ENCODE measurements around the gene BHLHA9.

Gene BHLHA9

GRCh38 chr17:1251866-1252608 is 18.2 kb upstream of the BHLHA9 start:
- in situ Hi-C loops (cut with HindIII; ENCODE audit: low sequenced_read_pairs) = loop anchor here (25.0 kb wide), 1 partner anchor 260 kb away; the partner anchor contains the start of gene INPP5K

GRCh38 chr17:1255041-1255440 is 15.2 kb upstream of the BHLHA9 start:
- in situ Hi-C loops (cut with HindIII; ENCODE audit: low sequenced_read_pairs) = loop anchor here (25.0 kb wide), 1 partner anchor 257 kb away; the partner anchor contains the start of gene INPP5K

- in situ Hi-C loops (cut with HindIII; ENCODE audit: low sequenced_read_pairs) = loop anchor here (25.0 kb wide), 1 partner anchor 256 kb away; the partner anchor contains the start of gene INPP5K
Measured at GRCh38 chr17:1256699-1257098, 13.5 kb upstream of the BHLHA9 start.

- in situ Hi-C loops (cut with HindIII; ENCODE audit: low sequenced_read_pairs) = loop anchor here (25.0 kb wide), 1 partner anchor 252 kb away; the partner anchor contains the start of gene INPP5K
Measured at GRCh38 chr17:1260086-1260769, 10.0 kb upstream of the BHLHA9 start.

- in situ Hi-C loops (cut with HindIII; ENCODE audit: low sequenced_read_pairs) = loop anchor here (25.0 kb wide), 1 partner anchor 252 kb away; the partner anchor contains the start of gene INPP5K
Measured at GRCh38 chr17:1260770-1261161, 9.5 kb upstream of the BHLHA9 start.

- in situ Hi-C loops (cut with HindIII; ENCODE audit: low sequenced_read_pairs) = loop anchor here (25.0 kb wide), 1 partner anchor 248 kb away; the partner anchor contains the start of gene INPP5K
Measured at GRCh38 chr17:1264196-1264595, 6.0 kb upstream of the BHLHA9 start.

- in situ Hi-C loops (cut with HindIII; ENCODE audit: low sequenced_read_pairs) = loop anchor here (25.0 kb wide), 1 partner anchor 245 kb away; the partner anchor contains the start of gene INPP5K
Measured at GRCh38 chr17:1267471-1267943, 2.7 kb upstream of the BHLHA9 start.

- in situ Hi-C loops (cut with HindIII; ENCODE audit: low sequenced_read_pairs) = loop anchor here (25.0 kb wide), 1 partner anchor 241 kb away; the partner anchor contains the start of gene INPP5K
Measured at GRCh38 chr17:1271030-1271423, 783 bp downstream of the BHLHA9 start.

GRCh38 chr17:1271441-1271840 is 1.2 kb downstream of the BHLHA9 start:
- in situ Hi-C loops (cut with HindIII; ENCODE audit: low sequenced_read_pairs) = loop anchor here (25.0 kb wide), 1 partner anchor 241 kb away; the partner anchor contains the start of gene INPP5K

GRCh38 chr17:1272701-1273100 is 2.5 kb downstream of the BHLHA9 start:
- in situ Hi-C loops (cut with HindIII; ENCODE audit: low sequenced_read_pairs) = loop anchor here (25.0 kb wide), 1 partner anchor 240 kb away; the partner anchor contains the start of gene INPP5K

- in situ Hi-C loops (cut with HindIII; ENCODE audit: low sequenced_read_pairs) = loop anchor here (25.0 kb wide), 1 partner anchor 239 kb away; the partner anchor contains the start of gene INPP5K
Measured at GRCh38 chr17:1273492-1274244, 3.4 kb downstream of the BHLHA9 start.

- in situ Hi-C loops (cut with HindIII; ENCODE audit: low sequenced_read_pairs) = loop anchor here (25.0 kb wide), 1 partner anchor 238 kb away; the partner anchor contains the start of gene INPP5K
Measured at GRCh38 chr17:1274245-1274608, 4.0 kb downstream of the BHLHA9 start.

GRCh38 chr17:1275205-1275961 is 5.1 kb downstream of the BHLHA9 start:
- in situ Hi-C loops (cut with HindIII; ENCODE audit: low sequenced_read_pairs) = no loop called here

- in situ Hi-C loops (cut with HindIII; ENCODE audit: low sequenced_read_pairs) = no loop called here
Measured at GRCh38 chr17:1275962-1276736, 5.9 kb downstream of the BHLHA9 start.

GRCh38 chr17:1280652-1281051 is 10.4 kb downstream of the BHLHA9 start:
- in situ Hi-C loops (cut with HindIII; ENCODE audit: low sequenced_read_pairs) = no loop called here

GRCh38 chr17:1286379-1287106 is 16.3 kb downstream of the BHLHA9 start:
- in situ Hi-C loops (cut with HindIII; ENCODE audit: low sequenced_read_pairs) = no loop called here

- in situ Hi-C loops (cut with HindIII; ENCODE audit: low sequenced_read_pairs) = loop anchor here (10.0 kb wide), 1 partner anchor 265 kb away; no protein-coding TSS in a partner anchor
Measured at GRCh38 chr17:1289695-1290094, 19.5 kb downstream of the BHLHA9 start.

GRCh38 chr17:1290676-1291075 is 20.4 kb downstream of the BHLHA9 start:
- in situ Hi-C loops (cut with HindIII; ENCODE audit: low sequenced_read_pairs) = loop anchor here (10.0 kb wide), 1 partner anchor 264 kb away; no protein-coding TSS in a partner anchor

Measured in DLD1 (cell line).